ENCODE results near the gene ZNFX1.

- TF ChIP-seq, protein P1, sequence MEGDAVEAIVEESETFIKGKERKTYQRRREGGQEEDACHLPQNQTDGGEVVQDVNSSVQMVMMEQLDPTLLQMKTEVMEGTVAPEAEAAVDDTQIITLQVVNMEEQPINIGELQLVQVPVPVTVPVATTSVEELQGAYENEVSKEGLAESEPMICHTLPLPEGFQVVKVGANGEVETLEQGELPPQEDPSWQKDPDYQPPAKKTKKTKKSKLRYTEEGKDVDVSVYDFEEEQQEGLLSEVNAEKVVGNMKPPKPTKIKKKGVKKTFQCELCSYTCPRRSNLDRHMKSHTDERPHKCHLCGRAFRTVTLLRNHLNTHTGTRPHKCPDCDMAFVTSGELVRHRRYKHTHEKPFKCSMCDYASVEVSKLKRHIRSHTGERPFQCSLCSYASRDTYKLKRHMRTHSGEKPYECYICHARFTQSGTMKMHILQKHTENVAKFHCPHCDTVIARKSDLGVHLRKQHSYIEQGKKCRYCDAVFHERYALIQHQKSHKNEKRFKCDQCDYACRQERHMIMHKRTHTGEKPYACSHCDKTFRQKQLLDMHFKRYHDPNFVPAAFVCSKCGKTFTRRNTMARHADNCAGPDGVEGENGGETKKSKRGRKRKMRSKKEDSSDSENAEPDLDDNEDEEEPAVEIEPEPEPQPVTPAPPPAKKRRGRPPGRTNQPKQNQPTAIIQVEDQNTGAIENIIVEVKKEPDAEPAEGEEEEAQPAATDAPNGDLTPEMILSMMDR (IDR thresholded peaks at IDR 0.05): no peak
- TF ChIP-seq POLR2A (IDR thresholded peaks at IDR 0.05) (no peak), EP300 (IDR thresholded peaks at IDR 0.05) (no peak)
Measured at GRCh38 chr20:49268600-49269365, 9.1 kb downstream of the ZNFX1 start.
